ENCODE results near the gene SLC7A11.

Gene SLC7A11

DNA sequence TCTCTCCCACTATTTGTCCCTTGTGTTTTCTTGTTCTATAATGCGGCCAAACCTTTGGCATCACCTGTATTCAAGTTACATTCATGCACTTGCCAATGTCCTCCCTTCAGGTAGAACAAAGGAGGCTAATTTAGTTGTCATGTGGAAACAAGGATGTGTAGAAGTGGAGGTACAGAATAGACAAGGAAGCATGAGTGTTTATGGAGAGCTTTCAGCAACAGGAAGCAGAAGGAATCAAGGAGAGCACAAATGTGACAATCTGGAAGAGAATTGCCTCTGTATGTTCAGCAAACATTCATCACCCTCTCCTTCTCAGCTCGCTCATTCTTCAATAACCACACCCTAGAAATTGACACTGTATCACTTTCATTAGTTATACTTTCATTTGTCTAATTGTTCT, 103.4 kb downstream of the SLC7A11 start:
- TF ChIP-seq, protein P1, sequence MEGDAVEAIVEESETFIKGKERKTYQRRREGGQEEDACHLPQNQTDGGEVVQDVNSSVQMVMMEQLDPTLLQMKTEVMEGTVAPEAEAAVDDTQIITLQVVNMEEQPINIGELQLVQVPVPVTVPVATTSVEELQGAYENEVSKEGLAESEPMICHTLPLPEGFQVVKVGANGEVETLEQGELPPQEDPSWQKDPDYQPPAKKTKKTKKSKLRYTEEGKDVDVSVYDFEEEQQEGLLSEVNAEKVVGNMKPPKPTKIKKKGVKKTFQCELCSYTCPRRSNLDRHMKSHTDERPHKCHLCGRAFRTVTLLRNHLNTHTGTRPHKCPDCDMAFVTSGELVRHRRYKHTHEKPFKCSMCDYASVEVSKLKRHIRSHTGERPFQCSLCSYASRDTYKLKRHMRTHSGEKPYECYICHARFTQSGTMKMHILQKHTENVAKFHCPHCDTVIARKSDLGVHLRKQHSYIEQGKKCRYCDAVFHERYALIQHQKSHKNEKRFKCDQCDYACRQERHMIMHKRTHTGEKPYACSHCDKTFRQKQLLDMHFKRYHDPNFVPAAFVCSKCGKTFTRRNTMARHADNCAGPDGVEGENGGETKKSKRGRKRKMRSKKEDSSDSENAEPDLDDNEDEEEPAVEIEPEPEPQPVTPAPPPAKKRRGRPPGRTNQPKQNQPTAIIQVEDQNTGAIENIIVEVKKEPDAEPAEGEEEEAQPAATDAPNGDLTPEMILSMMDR (IDR thresholded peaks at IDR 0.05; ENCODE audit: low read depth, low read length): no peak
- Histone ChIP-seq H3K9me3 (no peaks in the 10 kb centered on the region), H3K4me1 (no peaks in the 10 kb centered on the region), H3K27me3 (no peaks in the 10 kb centered on the region), H3K4me3 (ENCODE audit: low read depth, low read length) (no peak overlapping the region), H3K36me3 (no peaks in the 10 kb centered on the region)
- no peak for DNase-seq

DNA sequence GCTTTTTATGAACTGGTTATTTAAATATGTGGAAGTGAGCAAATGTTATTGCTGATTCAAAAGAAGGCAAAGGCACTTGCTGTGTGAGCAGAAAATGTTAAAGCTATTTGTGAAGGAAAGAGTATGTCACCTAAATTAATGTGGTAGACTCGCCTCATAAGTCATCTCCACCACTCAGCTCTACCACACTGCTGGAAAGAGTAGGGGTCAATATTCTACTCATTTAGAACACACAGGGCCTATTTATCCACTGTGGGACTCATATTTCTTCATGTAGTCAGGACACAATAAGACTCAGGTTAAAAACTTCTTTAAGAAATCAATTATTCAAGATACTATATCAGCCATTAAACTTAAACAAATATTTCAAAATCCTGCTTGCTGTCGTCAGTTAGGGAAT, 106.5 kb downstream of the SLC7A11 start:
- no peaks in the 10 kb centered on the region for H3K4me1 ChIP-seq
- H3K4me3 ChIP-seq (ENCODE audit: low read depth, low read length): no peak overlapping the region
- H3K9me3 ChIP-seq: no peaks in the 10 kb centered on the region
- DNase-seq: no peak
- no peaks in the 10 kb centered on the region for H3K27me3 ChIP-seq
- H3K36me3 ChIP-seq: no peaks in the 10 kb centered on the region
- TF ChIP-seq, protein P1 (IDR thresholded peaks at IDR 0.05; ENCODE audit: low read depth, low read length): no peak

DNA sequence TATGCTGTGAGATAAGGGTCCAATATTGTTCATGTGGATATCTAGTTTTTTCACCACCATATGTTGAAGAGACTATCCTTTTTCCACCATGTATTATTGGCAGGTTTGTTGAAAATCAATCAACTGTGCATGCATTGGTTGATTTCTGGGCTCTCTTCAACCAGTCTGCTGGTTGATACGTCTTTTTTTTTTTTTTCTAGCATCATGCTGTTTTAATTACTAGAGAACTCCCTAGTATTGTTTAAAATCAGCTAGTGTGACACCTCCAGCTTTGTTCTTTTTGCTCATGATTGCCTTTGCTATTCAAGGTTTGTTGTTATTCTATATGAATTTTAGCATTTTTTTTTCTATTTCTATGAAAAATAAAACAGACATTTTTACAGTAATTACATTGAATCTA, 123.9 kb downstream of the SLC7A11 start:
- Histone ChIP-seq H3K36me3 (no peaks in the 10 kb centered on the region), H3K4me3 (ENCODE audit: low read depth, low read length) (no peak overlapping the region), H3K4me1 (no peaks in the 10 kb centered on the region), H3K27me3 (no peaks in the 10 kb centered on the region), H3K9me3 (no peaks in the 10 kb centered on the region; the same call in 1 of the 2 replicates)
- TF ChIP-seq, protein P1 (IDR thresholded peaks at IDR 0.05; ENCODE audit: low read depth, low read length): no peak
- no peak for DNase-seq

DNA sequence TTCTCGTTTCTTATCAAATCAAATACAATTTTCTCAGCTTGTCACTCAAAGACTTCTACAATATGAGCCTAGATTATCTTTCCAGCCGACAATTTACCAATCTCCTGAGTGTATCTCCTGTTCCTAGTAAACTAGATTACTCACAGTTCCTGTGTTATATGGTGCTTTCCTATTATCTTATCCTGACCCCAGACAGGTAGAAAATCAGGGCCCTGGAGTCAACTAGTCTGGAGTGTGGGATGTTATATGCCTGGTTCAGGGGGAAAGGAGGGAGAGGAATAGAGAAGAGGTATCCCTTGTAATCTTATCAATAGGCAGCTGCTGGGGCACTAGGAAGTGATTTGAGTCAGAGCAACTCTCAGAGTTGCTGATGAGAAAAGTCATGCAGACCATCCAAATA, 127.1 kb downstream of the SLC7A11 start:
- Histone ChIP-seq H3K9me3 (no peaks in the 10 kb centered on the region), H3K27me3 (no peaks in the 10 kb centered on the region), H3K4me3 (ENCODE audit: low read depth, low read length) (no peak overlapping the region), H3K4me1 (no peaks in the 10 kb centered on the region), H3K36me3 (no peaks in the 10 kb centered on the region)
- no peak for DNase-seq
- TF ChIP-seq, protein P1 (IDR thresholded peaks at IDR 0.05; ENCODE audit: low read depth, low read length): no peak

DNA sequence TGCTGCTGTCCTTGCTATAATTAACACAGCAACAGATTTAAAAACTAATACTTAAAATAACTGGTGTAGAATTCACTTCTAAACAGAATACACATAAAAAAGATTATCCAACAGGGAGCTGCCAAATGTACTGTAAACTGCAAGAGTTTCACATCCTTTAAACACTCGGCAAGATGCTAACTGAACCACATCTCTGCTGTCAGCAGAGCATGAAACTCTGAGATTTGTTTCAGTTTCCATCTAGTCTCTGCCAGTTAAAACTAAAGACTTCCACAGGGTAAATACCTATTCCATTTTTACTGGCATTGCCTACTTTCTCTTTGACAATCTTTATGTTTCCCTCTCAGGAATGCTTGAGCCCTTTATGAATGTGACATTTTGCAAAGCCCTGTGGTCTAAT, 127.7 kb downstream of the SLC7A11 start:
- no peaks in the 10 kb centered on the region for H3K9me3 ChIP-seq
- no peaks in the 10 kb centered on the region for H3K4me1 ChIP-seq
- no peaks in the 10 kb centered on the region for H3K36me3 ChIP-seq
- H3K4me3 ChIP-seq (ENCODE audit: low read depth, low read length): no peak overlapping the region
- TF ChIP-seq, protein P1 (IDR thresholded peaks at IDR 0.05; ENCODE audit: low read depth, low read length): no peak
- no peak for DNase-seq
- H3K27me3 ChIP-seq: no peaks in the 10 kb centered on the region
